KG1 (cell line): Measurements from ENCODE around the gene CBX3.
"Not testable (repeated sequence)": the region's sequence is repeated elsewhere in the genome, so short reads cannot be mapped to it uniquely, and the experiment has no call there.

Experiments used
- DNase-seq: peaks from one replicate; lab custom pipeline; 2025; lab: John Stamatoyannopoulos, UW

Gene CBX3

GRCh38 chr7:26170663-26171062 lies 30.9 kb upstream of the CBX3 start:
- DNase-seq: no peak

GRCh38 chr7:26171601-26172000 lies 29.9 kb upstream of the CBX3 start:
- no peak for DNase-seq

GRCh38 chr7:26172048-26172447 lies 29.5 kb upstream of the CBX3 start:
- no peak for DNase-seq

GRCh38 chr7:26175903-26176302 lies 25.6 kb upstream of the CBX3 start:
- DNase-seq: not testable (repeated sequence)

GRCh38 chr7:26176696-26177095 lies 24.8 kb upstream of the CBX3 start:
- not testable (repeated sequence) for DNase-seq

GRCh38 chr7:26177269-26177668 lies 24.3 kb upstream of the CBX3 start:
- not testable (repeated sequence) for DNase-seq

GRCh38 chr7:26178272-26178960 lies 23.1 kb upstream of the CBX3 start:
- no peak for DNase-seq

GRCh38 chr7:26179422-26179821 lies 22.1 kb upstream of the CBX3 start:
- DNase-seq: no peak

- no peak for DNase-seq
Observed at GRCh38 chr7:26179826-26180497, 21.6 kb upstream of the CBX3 start.

- DNase-seq: no peak
Observed at GRCh38 chr7:26180792-26181198, 20.8 kb upstream of the CBX3 start.

GRCh38 chr7:26181474-26182227 lies 19.9 kb upstream of the CBX3 start:
- DNase-seq: no peak

GRCh38 chr7:26182283-26182682 lies 19.3 kb upstream of the CBX3 start:
- no peak for DNase-seq

- DNase-seq: no peak
Observed at GRCh38 chr7:26182706-26183105, 18.8 kb upstream of the CBX3 start.

- no peak for DNase-seq
Observed at GRCh38 chr7:26183545-26184280, 17.8 kb upstream of the CBX3 start.

- not testable (repeated sequence) for DNase-seq
Observed at GRCh38 chr7:26184281-26185101, 17.1 kb upstream of the CBX3 start.

GRCh38 chr7:26185131-26185843 lies 16.3 kb upstream of the CBX3 start:
- no peak for DNase-seq

- no peak for DNase-seq
Observed at GRCh38 chr7:26185844-26186180, 15.7 kb upstream of the CBX3 start.

GRCh38 chr7:26186364-26187311 lies 14.9 kb upstream of the CBX3 start:
- DNase-seq: no peak

GRCh38 chr7:26187380-26188205 lies 14.0 kb upstream of the CBX3 start:
- DNase-seq: no peak
